GM19099 (cell line): ENCODE data around the gene SMDT1.

Experiments used
- POLR2A ChIP-seq: IDR thresholded peaks from 3 replicates; pipeline ENCODE4 v1.6.1; 2011; ENCODE audit warnings: low read depth; ENCODE audit not compliant: insufficient read length; ENCODE audit errors: extremely low read depth

The SMDT1 gene

GRCh38 chr22:42132457-42132856 is 53.0 kb downstream of the SMDT1 start:
- TF ChIP-seq POLR2A, result no peak
